Bronchus fibroblast of lung (primary cell): ENCODE results near the gene PPIP5K1. TPM values are rescaled to one million over a fixed set of nuclear protein-coding genes. Genes with fewer than 3 reads are reported as not detected.

Experiments
- total RNA-seq: library from RNA; depleted of rRNA; stranded (reverse); fragments of >200 nt; gene quantifications from 2 replicates; pipeline ENCODE4 v1.2.3, GENCODE V29; 2015

Gene PPIP5K1
- total RNA-seq: 4.3 and 7.4 TPM in 2 replicates

GRCh38 chr15:43589778-43590466, at the start of gene PPIP5K1:
Gene PPIP5K1 (minus strand): TSS chr15:43590208. CDS start chr15:43584504, 5,704 bp downstream.

GRCh38 chr15:43618700-43619099, 28.7 kb upstream of the PPIP5K1 start, which contains the start of gene STRC:
Gene STRC (minus strand): TSS chr15:43618800. CDS start chr15:43618722, 78 bp downstream.

GRCh38 chr15:43593328-43594190, 3.6 kb upstream of the PPIP5K1 start, which contains the start of gene CKMT1B:
Gene CKMT1B (plus strand): TSS chr15:43594027. CDS start chr15:43594219, 192 bp downstream.

GRCh38 chr15:43517354-43518196, 72.4 kb downstream of the PPIP5K1 start, which contains the start of gene MAP1A:
Gene MAP1A (plus strand): TSS chr15:43517608. CDS start chr15:43521474, 3,866 bp downstream.

GRCh38 chr15:43492673-43493601, 97.1 kb downstream of the PPIP5K1 start, which contains the start of gene TP53BP1:
Gene TP53BP1 (minus strand): TSS chr15:43493156. CDS start chr15:43493043, 113 bp downstream.

Other genes with a start within 250 kb of the PPIP5K1 start
- gene ZSCAN29, start 219.2 kb downstream of the PPIP5K1 start, total RNA-seq: 9.2 and 9.7 TPM in 2 replicates
- 13.3 and 15.0 TPM in 2 replicates for gene TUBGCP4, start 219.1 kb downstream of the PPIP5K1 start, total RNA-seq
- gene TP53BP1, start 97.1 kb downstream of the PPIP5K1 start, total RNA-seq: 26.2 and 27.8 TPM in 2 replicates
- gene MAP1A, start 72.6 kb downstream of the PPIP5K1 start, total RNA-seq: 16.5 and 18.7 TPM in 2 replicates
- gene CKMT1B, start 3.8 kb upstream of the PPIP5K1 start, total RNA-seq: not detected in 2 replicates
- gene STRC, start 28.6 kb upstream of the PPIP5K1 start, total RNA-seq: not detected in 2 replicates
- gene CATSPER2, start 58.6 kb upstream of the PPIP5K1 start, total RNA-seq: 0.15 and 0.17 TPM in 2 replicates
- not detected in 2 replicates for gene CKMT1A, start 103.7 kb upstream of the PPIP5K1 start, total RNA-seq
- 157 and 161 TPM in 2 replicates for gene PDIA3, start 156.2 kb upstream of the PPIP5K1 start, total RNA-seq
- 2.2 and 3.4 TPM in 2 replicates for gene ELL3, start 186.8 kb upstream of the PPIP5K1 start, total RNA-seq
- 935 and 1,279 TPM in 2 replicates for gene SERF2, start 202.1 kb upstream of the PPIP5K1 start, total RNA-seq
- 0.15 TPM in 1 of 2 replicates, not detected in the other for gene SERINC4, start 210.0 kb upstream of the PPIP5K1 start, total RNA-seq
- 24.4 and 35.7 TPM in 2 replicates for gene HYPK, start 210.4 kb upstream of the PPIP5K1 start, total RNA-seq
- gene MFAP1, start 234.5 kb upstream of the PPIP5K1 start, total RNA-seq: 14.9 and 16.1 TPM in 2 replicates
- 26.9 and 27.9 TPM in 2 replicates for gene WDR76, start 236.8 kb upstream of the PPIP5K1 start, total RNA-seq